HG03280 (cell line): ENCODE results near the gene WDR55.
"Not testable (repeated sequence)": the region's sequence is repeated elsewhere in the genome, so short reads cannot be mapped to it uniquely, and the experiment has no call there.

Source experiments
- ATAC-seq: cut with Tn5 transposase; IDR thresholded peaks from one replicate; pipeline ENCODE4 v1.9.1; 2021; ENCODE audit warnings: mild to moderate bottlenecking, moderate library complexity; ENCODE audit not compliant: unreplicated experiment

Gene WDR55

DNA sequence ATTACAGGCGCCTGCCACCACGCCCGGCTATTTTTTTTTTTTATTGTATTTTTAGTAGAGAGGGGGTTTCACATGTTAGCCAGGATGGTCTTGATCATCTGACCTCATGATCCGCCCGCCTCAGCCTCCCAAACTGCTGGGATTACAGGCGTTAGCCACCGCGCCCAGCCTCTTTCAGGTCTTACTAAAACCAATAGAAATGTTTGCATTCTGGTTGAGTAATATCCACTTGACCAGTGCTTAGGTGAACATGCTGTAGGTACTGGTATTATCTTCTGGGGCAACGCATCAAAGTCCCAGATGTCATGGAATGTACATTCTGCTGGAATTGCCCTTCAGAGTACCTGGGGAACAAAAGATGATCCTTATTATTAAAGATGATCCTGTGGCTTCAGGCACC is 44.1 kb downstream of the WDR55 start:
- not testable (repeated sequence) for ATAC-seq

DNA sequence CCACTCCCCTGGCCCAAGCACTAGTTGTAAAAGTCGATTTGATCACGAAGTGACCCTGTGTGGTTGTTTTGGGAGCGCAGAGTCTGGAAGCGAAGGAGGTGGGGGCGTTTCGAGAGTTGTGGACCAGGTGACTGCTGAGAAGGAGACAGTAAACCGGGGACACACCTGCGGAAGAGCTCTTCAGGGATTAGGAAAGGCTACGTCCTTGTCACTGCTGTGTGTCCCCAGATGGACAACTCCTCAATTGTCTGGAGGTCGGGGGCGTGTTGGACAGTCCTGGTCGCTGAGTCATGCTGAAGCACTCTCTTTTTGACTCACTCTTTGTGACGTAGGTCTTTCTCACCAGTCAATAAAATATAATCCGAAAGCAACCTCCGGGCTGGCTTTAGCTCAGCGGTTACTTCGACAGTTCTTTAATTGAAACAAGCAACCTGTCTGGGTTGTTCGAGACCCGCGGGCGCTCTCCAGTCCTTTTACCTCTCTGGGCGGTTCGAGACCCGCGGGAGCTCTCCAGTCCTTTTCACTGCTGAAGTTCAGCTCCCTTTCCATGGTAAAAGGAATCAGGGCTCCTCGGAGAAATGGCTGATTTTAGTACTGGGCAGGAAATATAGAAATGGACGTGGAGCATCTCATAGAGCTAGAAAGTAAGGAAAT is 46.3 kb downstream of the WDR55 start:
- peak; percentile 91 for ATAC-seq

DNA sequence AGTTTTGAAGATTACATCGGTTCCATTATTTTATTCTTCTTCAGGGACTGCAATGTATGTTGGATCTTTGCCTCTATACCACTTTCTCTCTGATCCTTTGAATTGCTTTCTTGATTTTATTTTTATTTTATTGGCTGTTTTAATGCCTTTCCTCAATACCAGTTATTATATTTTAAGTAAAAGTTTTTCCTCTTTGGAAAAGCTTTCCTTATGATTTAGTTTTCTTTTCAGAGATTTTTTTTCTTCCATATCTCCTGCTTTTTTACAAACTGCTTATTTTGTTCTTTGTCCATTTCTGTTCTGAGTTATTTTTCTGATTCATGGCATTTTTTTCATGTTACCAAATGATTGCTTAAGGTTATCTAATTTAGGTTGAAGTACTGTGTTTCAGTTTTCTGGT is 47.1 kb downstream of the WDR55 start:
- ATAC-seq, result no peak

DNA sequence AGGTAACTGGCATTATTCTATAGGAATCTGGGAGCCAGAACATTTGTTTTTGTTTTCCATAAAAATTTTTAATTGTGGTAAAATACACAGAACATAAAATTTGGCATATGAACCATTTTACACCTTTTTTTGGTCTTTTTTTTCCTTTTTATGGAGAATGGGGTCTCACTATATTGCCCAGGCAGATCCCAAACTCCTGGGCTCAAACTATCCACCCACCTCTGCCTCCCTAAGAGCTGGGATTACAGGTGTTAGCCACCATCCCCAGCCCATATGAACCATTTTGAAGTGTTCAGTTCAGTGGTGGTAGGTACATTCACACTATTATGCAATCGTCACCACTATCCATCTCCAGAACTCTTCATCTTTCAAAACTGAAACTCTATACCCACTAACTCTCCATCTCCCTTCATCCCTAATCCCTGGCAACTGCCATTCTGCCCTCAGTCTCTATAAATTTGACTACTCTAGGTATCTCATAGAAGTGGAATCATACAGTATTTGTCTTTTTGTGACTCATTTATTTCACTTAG is 48.9 kb downstream of the WDR55 start:
- no peak for ATAC-seq

DNA sequence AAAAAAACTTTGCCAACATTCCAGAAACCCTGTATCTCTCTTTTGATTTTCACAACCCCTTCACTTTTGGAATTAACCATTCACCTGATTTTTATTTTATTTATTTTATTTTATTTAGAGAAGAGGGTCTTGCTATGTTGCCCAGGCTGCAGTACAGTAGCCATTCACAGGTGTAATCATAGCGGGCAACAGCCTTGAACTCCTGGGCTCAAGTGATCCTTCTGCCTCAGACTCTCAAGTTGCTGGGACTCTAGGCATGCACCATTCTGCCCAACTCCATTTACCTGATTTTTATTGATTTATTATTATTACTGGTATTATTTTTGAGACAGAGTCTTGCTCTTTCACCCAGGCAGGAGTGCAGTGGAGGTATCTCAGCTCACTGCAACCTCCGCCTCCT is 51.5 kb downstream of the WDR55 start:
- not testable (repeated sequence) for ATAC-seq

DNA sequence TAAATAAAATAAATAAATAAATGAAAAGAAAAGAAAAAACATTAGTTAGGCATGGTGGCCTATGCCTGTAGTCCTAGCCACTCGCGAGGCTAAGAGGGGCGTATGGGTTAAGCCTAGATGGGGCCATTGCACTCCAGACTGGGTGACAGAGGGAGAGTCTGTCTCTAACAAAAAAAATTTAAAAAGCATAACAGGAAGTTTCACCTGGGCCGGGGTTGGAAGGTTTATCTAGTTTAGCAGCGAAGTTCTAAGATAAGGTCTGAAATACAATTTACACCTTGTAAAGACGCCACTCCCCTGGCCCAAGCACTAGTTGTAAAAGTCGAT is 53.5 kb downstream of the WDR55 start:
- no peak for ATAC-seq

DNA sequence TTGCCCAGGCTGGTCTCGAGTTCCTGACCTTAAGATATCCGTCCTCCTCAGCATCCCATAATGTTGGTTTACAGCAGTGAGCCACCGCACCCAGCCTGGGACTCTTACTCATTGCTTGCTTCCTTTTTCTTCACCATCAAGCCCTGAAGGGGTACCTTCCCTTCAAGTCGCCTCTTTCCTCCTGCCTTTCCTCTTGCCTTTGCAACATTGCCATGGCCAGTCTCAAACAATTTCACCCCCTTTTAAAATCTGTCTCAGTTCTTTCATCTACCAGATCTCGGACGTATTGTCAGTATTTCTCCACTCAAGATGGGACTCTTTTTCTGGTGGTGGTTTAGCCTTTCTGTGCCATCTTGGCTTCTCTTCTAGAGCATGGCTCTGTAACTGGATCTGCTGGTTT is 56.0 kb downstream of the WDR55 start:
- not testable (repeated sequence) for ATAC-seq

DNA sequence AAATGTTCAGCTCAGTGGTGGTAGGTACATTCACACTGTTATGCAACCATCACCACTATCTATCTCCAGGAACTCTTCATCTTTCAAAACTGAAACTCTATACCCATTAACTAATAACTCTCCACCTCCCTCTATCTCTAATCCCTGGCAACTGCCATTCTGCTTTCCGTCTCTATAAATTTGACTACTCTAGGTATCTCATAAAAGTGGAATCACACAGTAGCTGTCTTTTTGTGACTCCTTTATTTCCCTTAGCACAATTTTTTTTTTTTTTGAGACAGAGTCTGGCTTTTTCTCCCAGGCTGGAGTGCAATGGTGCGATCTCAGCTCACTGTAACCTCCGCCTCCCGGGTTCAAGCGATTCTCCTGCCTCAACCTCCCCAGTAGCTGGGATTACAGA is 56.7 kb downstream of the WDR55 start:
- ATAC-seq, result not testable (repeated sequence)
